SK-N-SH (cell line): ENCODE measurements around the gene CCDC175. TPM values are rescaled to one million over a fixed set of nuclear protein-coding genes. Genes with fewer than 3 reads are reported as not detected.

ENCODE experiments used
- CTCF ChIA-PET: fragments of 300-600, 350-600 bp; formaldehyde crosslinking; extraction: SDS; loops from one replicate; lab custom pipeline; 2021; lab: Yijun Ruan, JAX
- POLR2A ChIA-PET: fragments of 350-600 bp; sonication (Branson Sonifier 250); formaldehyde crosslinking; extraction: SDS; loops from one replicate; lab custom pipeline; 2020; ENCODE audit warnings: antibody characterized with exemption, inconsistent platforms; lab: Yijun Ruan, JAX
- DNase-seq: peaks from one replicate; pipeline ENCODE4 v3.0.0; 2012
- H2AFZ ChIP-seq: fragments of 200-600 bp; sonication (generic); 2 replicates; pipeline ENCODE4 v1.8.1; 2016; ENCODE audit warnings: antibody characterized with exemption, mild to moderate bottlenecking, low read depth
- H3F3A ChIP-seq: fragments of 200-600 bp; sonication (generic); replicated peaks from 2 replicates; pipeline ENCODE3; 2016; ENCODE audit warnings: antibody characterized with exemption, mild to moderate bottlenecking; ENCODE audit not compliant: insufficient read depth
- H3K27ac ChIP-seq, 2 experiments: fragments of 200-500 bp in 1 of 2; fragments of 200-600 bp in 1 of 2; sonication (Bioruptor generic) in 1 of 2; sonication (generic), shearing (Covaris generic) in 1 of 2; 2 replicates each; pipeline versions ENCODE4 v1.5.1 to v1.6.1; 2014 to 2016; ENCODE audit warnings: low read depth in 2 of 2, inconsistent platforms in 1 of 2, low read length in 1 of 2, mild to moderate bottlenecking in 1 of 2, mixed read lengths in 1 of 2
- H3K27me3 ChIP-seq: fragments of 200-600 bp; sonication (generic), shearing (Covaris generic); 2 replicates; pipeline ENCODE4 v1.6.1; 2016; ENCODE audit warnings: mixed run types; ENCODE audit not compliant: insufficient read depth
- H3K36me3 ChIP-seq, 2 experiments: fragments of 200-500 bp in 1 of 2; fragments of 200-600 bp in 1 of 2; sonication (Bioruptor generic) in 1 of 2; sonication (generic) in 1 of 2; replicated peaks in 1 of 2; 2 replicates each; pipeline versions ENCODE3 to v1.5.1; 2014 to 2016; ENCODE audit warnings: low read length in 1 of 2, mild to moderate bottlenecking in 1 of 2; ENCODE audit not compliant: insufficient read depth in 2 of 2, control insufficient read depth in 1 of 2
- H3K4me1 ChIP-seq, 2 experiments: fragments of 200-500 bp in 1 of 2; fragments of 200-600 bp in 1 of 2; sonication (Bioruptor generic) in 1 of 2; sonication (generic), shearing (Covaris generic) in 1 of 2; 2 replicates each; pipeline versions ENCODE4 v1.5.1 to v1.6.1; 2014 to 2016; ENCODE audit warnings: low read depth in 1 of 2, low read length in 1 of 2, mixed run types in 1 of 2; ENCODE audit not compliant: insufficient read depth in 2 of 2, control insufficient read depth in 1 of 2
- H3K4me2 ChIP-seq: fragments of 200-600 bp; sonication (generic), shearing (Covaris generic); 2 replicates; pipeline ENCODE4 v1.6.1; 2017; ENCODE audit warnings: mixed run types
- H3K4me3 ChIP-seq, 2 experiments: fragments of 200-500 bp in 1 of 2; fragments of 200-600 bp in 1 of 2; sonication (Bioruptor generic) in 1 of 2; sonication (generic), shearing (Covaris generic) in 1 of 2; 2 replicates each; pipeline versions ENCODE4 v1.5.1 to v1.8.1; 2014 to 2016; ENCODE audit warnings: low read depth in 2 of 2, inconsistent platforms in 1 of 2, low read length in 1 of 2, mild to moderate bottlenecking in 1 of 2, mixed read lengths in 1 of 2, moderate library complexity in 1 of 2
- H3K79me2 ChIP-seq: fragments of 200-600 bp; sonication (generic); 2 replicates; pipeline ENCODE4 v1.8.1; 2017; ENCODE audit warnings: mild to moderate bottlenecking; ENCODE audit not compliant: insufficient read depth
- H3K9ac ChIP-seq: fragments of 200-600 bp; sonication (generic); 2 replicates; pipeline ENCODE4 v1.6.1; 2017; ENCODE audit warnings: mixed run types
- H3K9me2 ChIP-seq: fragments of 200-600 bp; sonication (generic); 2 replicates; pipeline ENCODE4 v1.6.1; 2017; ENCODE audit warnings: mixed run types
- H3K9me3 ChIP-seq: fragments of 200-600 bp; sonication (generic); 2 replicates; pipeline ENCODE4 v1.6.1; 2017; ENCODE audit warnings: mixed run types, mild to moderate bottlenecking, moderate library complexity
- H4K20me1 ChIP-seq: fragments of 200-600 bp; sonication (generic); 2 replicates; pipeline ENCODE4 v1.6.1; 2017; ENCODE audit warnings: mild to moderate bottlenecking, mixed run types; ENCODE audit not compliant: insufficient read depth
- CTCF ChIP-seq: fragments of 200-600 bp; sonication (generic); IDR thresholded peaks from 2 replicates; pipeline ENCODE4 v1.6.1; 2017; ENCODE audit warnings: antibody characterized with exemption, mild to moderate bottlenecking, moderate library complexity
- ELF1 ChIP-seq: IDR thresholded peaks from 2 replicates; pipeline ENCODE4 v1.4.0; 2012
- EP300 ChIP-seq, 2 experiments: IDR thresholded peaks; 2 replicates each; pipeline versions ENCODE4 v1.4.0 to v1.6.1; 2012; ENCODE audit warnings: borderline replicate concordance in 1 of 2, low read depth in 1 of 2, low read length in 1 of 2
- JUND ChIP-seq: IDR thresholded peaks from 2 replicates; pipeline ENCODE4 v1.4.0; 2012
- MAX ChIP-seq: IDR thresholded peaks from 2 replicates; pipeline ENCODE4 v1.4.0; 2012; ENCODE audit warnings: low read depth
- MEF2A ChIP-seq: IDR thresholded peaks from 2 replicates; pipeline ENCODE4 v1.4.0; 2012; ENCODE audit warnings: low read depth, borderline replicate concordance
- RAD21 ChIP-seq: IDR thresholded peaks from 2 replicates; pipeline ENCODE4 v1.6.1; 2012; ENCODE audit warnings: mild to moderate bottlenecking, low read length
- RCOR1 ChIP-seq: fragments of 150-350 bp; IDR thresholded peaks from 2 replicates; pipeline ENCODE4 v1.6.1; 2017; ENCODE audit warnings: antibody characterized with exemption, low read length
- RFX5 ChIP-seq: IDR thresholded peaks from 2 replicates; pipeline ENCODE4 v1.6.1; 2012; ENCODE audit warnings: mild to moderate bottlenecking, improper control_type of control experiment, low read length
- SMC3 ChIP-seq: IDR thresholded peaks from 2 replicates; pipeline ENCODE4 v1.6.1; 2012; ENCODE audit warnings: low read depth, low read length, improper control_type of control experiment
- WGBS: methylation state at CpG from one replicate; pipeline ENCODE4 v1.1.6; 2017; ENCODE audit warnings: low lambda C conversion rate; 5-methylcytosine and 5-hydroxymethylcytosine counted together
- polyA plus RNA-seq, 3 experiments: library from polyadenylated mRNA; depleted of rRNA; stranded (reverse); fragments of >200 nt; gene quantifications; 2 replicates each; pipeline ENCODE4 v1.2.3, GENCODE V29; 2012

CCDC175 gene
- polyA plus RNA-seq, 1 of the 3 experiments (the other 2 are of a cell fraction), result not detected

- no peaks in the 10 kb centered on the region for H3K36me3 ChIP-seq
- H4K20me1 ChIP-seq, result no peaks in the 10 kb centered on the region
- no peak overlapping the region for H3K27ac ChIP-seq
- H3K4me2 ChIP-seq, result no peak overlapping the region
- ChIA-PET POLR2A (no interaction called here), CTCF (interaction anchor here (1.0 to 2.5 kb wide), 2 partner anchors 56 to 378 kb away, joined by 3 to 9 read pairs; partner anchors contain the start of gene CCDC175)
- WGBS, result 47% methylated on average over 3 of the region's 3 CpGs
- no peak overlapping the region for H2AFZ ChIP-seq
- no peaks in the 10 kb centered on the region for H3F3A ChIP-seq
- DNase-seq, result no peak
- no peaks in the 10 kb centered on the region for H3K79me2 ChIP-seq
- TF ChIP-seq RFX5 (no peak), MEF2A (no peak), MAX (no peak), RCOR1 (no peak), EP300 (IDR thresholded peaks at IDR 0.05; ENCODE audit: borderline replicate concordance in 1 of 2, low read depth in 1 of 2, low read length in 1 of 2) (no peak), JUND (no peak)
- TF ChIP-seq, all 33 proteins: peak for 0
- H3K9ac ChIP-seq, result no peak overlapping the region
- no peaks in the 10 kb centered on the region for H3K9me3 ChIP-seq
- H3K27me3 ChIP-seq, result no peaks in the 10 kb centered on the region
- H3K4me3 ChIP-seq, result no peak overlapping the region
- H3K4me1 ChIP-seq, result no peaks in the 10 kb centered on the region
- no peaks in the 10 kb centered on the region for H3K9me2 ChIP-seq
Measured at GRCh38 chr14:59520224-59520623, 56.4 kb downstream of the CCDC175 start.

GRCh38 chr14:59511916-59512575 lies 64.6 kb downstream of the CCDC175 start:
- H3K79me2 ChIP-seq, result no peaks in the 10 kb centered on the region
- ChIA-PET POLR2A (no interaction called here), CTCF (interaction anchor here (0.7 to 8.0 kb wide), 34 partner anchors 9 to 412 kb away, joined by 3 to 198 read pairs (median 4); partner anchors contain the start of genes CCDC175, JKAMP and L3HYPDH)
- no peaks in the 10 kb centered on the region for H3K36me3 ChIP-seq
- peaks cover 0 to 2% of the 10 kb centered on the region in 2 experiments; a peak in 1 of 4 replicates for H3K4me1 ChIP-seq
- no peak overlapping the region for H2AFZ ChIP-seq
- H3K9me3 ChIP-seq, result no peaks in the 10 kb centered on the region
- H3K9ac ChIP-seq, result no peak overlapping the region
- 61% methylated on average over 4 of the region's 4 CpGs for WGBS
- no peak overlapping the region for H3K4me2 ChIP-seq
- no peaks in the 10 kb centered on the region for H4K20me1 ChIP-seq
- no peaks in the 10 kb centered on the region for H3F3A ChIP-seq
- peak; percentile 61 for DNase-seq
- H3K4me3 ChIP-seq, result no peak overlapping the region; a peak in 1 of 4 replicates
- TF ChIP-seq ELF1 (no peak), JUND (no peak), RAD21 (peak; percentile 53), CTCF (peak; percentile 58), SMC3 (peak; percentile 51)
- H3K27me3 ChIP-seq, result no peaks in the 10 kb centered on the region; the same call in 1 of the 2 replicates
- H3K9me2 ChIP-seq, result no peaks in the 10 kb centered on the region
- no peak overlapping the region for H3K27ac ChIP-seq
